SK-N-SH treated with all-trans-retinoic acid at 6 μM for 48 hours (cell line): Measurements from ENCODE around the gene RPS6KA2.

ENCODE experiments used
- ATAC-seq: fragments of 200-7000 bp; cut with Tn5 transposase; 3 replicates; pipeline ENCODE4 v1.9.1; 2020; ENCODE audit warnings: mild to moderate bottlenecking, moderate library complexity
- BACH2 ChIP-seq: fragments of 250-450 bp; sonication (Bioruptor Pico); IDR thresholded peaks from 2 replicates; pipeline ENCODE4 v1.9.0; 2021; ENCODE audit warnings: mild to moderate bottlenecking, borderline replicate concordance
- CSDC2 ChIP-seq: fragments of 250-450 bp; sonication (Bioruptor Pico); IDR thresholded peaks from 2 replicates; pipeline ENCODE4 v1.5.0; 2020; ENCODE audit warnings: mild to moderate bottlenecking, moderate library complexity
- CSRNP3 ChIP-seq: fragments of 250-450 bp; sonication (Bioruptor Pico); IDR thresholded peaks from 2 replicates; pipeline ENCODE4 v1.5.1; 2021; ENCODE audit warnings: mild to moderate bottlenecking, moderate library complexity
- GLIS3 ChIP-seq: fragments of 250-450 bp; sonication (Bioruptor Pico); IDR thresholded peaks from 2 replicates; pipeline ENCODE4 v1.5.0; 2020; ENCODE audit warnings: mild to moderate bottlenecking, moderate library complexity
- ISL1 ChIP-seq: fragments of 250-450 bp; sonication (Bioruptor Pico); IDR thresholded peaks from 2 replicates; pipeline ENCODE4 v2.1.2; 2022; ENCODE audit warnings: mild to moderate bottlenecking, moderate library complexity
- OSR1 ChIP-seq: fragments of 250-450 bp; sonication (Bioruptor Pico); IDR thresholded peaks from 2 replicates; pipeline ENCODE4 v1.8.0; 2022; ENCODE audit warnings: moderate library complexity, mild to moderate bottlenecking, inconsistent platforms
- PATZ1 ChIP-seq: fragments of 250-450 bp; sonication (Bioruptor Pico); IDR thresholded peaks from 2 replicates; pipeline ENCODE4 v1.8.0; 2020; ENCODE audit warnings: mild to moderate bottlenecking, moderate library complexity, borderline replicate concordance
- PPARA ChIP-seq: fragments of 250-450 bp; sonication (Bioruptor Pico); IDR thresholded peaks from 2 replicates; pipeline ENCODE4 v1.5.0; 2020; ENCODE audit warnings: mild to moderate bottlenecking, borderline replicate concordance
- RARB ChIP-seq: fragments of 250-450 bp; sonication (Bioruptor Pico); IDR thresholded peaks from 2 replicates; pipeline ENCODE4 v1.8.0; 2021; ENCODE audit warnings: mild to moderate bottlenecking, moderate library complexity
- SNAI2 ChIP-seq: fragments of 250-450 bp; sonication (Bioruptor Pico); IDR thresholded peaks from 2 replicates; pipeline ENCODE4 v1.5.0; 2020; ENCODE audit warnings: mild to moderate bottlenecking, moderate library complexity
- TCF4 ChIP-seq: fragments of 250-450 bp; sonication (Bioruptor Pico); IDR thresholded peaks from 2 replicates; pipeline ENCODE4 v1.8.0; 2021; ENCODE audit warnings: mild to moderate bottlenecking, moderate library complexity, borderline replicate concordance
- TOX ChIP-seq: fragments of 250-450 bp; sonication (Bioruptor Pico); IDR thresholded peaks from 2 replicates; pipeline ENCODE4 v1.8.0; 2021; ENCODE audit warnings: mild to moderate bottlenecking, moderate library complexity, borderline replicate concordance
- TSHZ2 ChIP-seq: fragments of 250-450 bp; sonication (Bioruptor Pico); IDR thresholded peaks from 2 replicates; pipeline ENCODE4 v1.5.0; 2020; ENCODE audit warnings: mild to moderate bottlenecking, moderate library complexity
- ZC3H10 ChIP-seq: fragments of 250-450 bp; sonication (Bioruptor Pico); IDR thresholded peaks from 2 replicates; pipeline ENCODE4 v1.5.1; 2021; ENCODE audit warnings: mild to moderate bottlenecking, moderate library complexity
- ZFP3 ChIP-seq: fragments of 250-450 bp; sonication (Bioruptor Pico); IDR thresholded peaks from 2 replicates; pipeline ENCODE4 v1.5.0; 2020; ENCODE audit warnings: mild to moderate bottlenecking, moderate library complexity
- ZFP30 ChIP-seq: fragments of 450-650 bp; formaldehyde crosslinking; IDR thresholded peaks from 2 replicates; pipeline ENCODE4 v1.5.0; 2022; ENCODE audit warnings: mild to moderate bottlenecking, moderate library complexity
- ZNF565 ChIP-seq: fragments of 450-650 bp; formaldehyde crosslinking; conservative IDR thresholded peaks from 2 replicates; pipeline ENCODE4 v1.5.0; 2020; ENCODE audit warnings: low read depth, mild to moderate bottlenecking, moderate library complexity
- ZNF70 ChIP-seq: fragments of 450-650 bp; formaldehyde crosslinking; IDR thresholded peaks from 2 replicates; pipeline ENCODE4 v1.5.0; 2020; ENCODE audit warnings: mild to moderate bottlenecking, moderate library complexity
- ZNF8 ChIP-seq: fragments of 450-650 bp; formaldehyde crosslinking; IDR thresholded peaks from 2 replicates; pipeline ENCODE4 v1.5.0; 2020; ENCODE audit warnings: mild to moderate bottlenecking, moderate library complexity
- TF ChIP-seq, protein P1 (sequence below): fragments of 250-450 bp; sonication (Bioruptor Pico); IDR thresholded peaks from 2 replicates; pipeline ENCODE4 v1.8.0; 2021; ENCODE audit warnings: low read depth, mild to moderate bottlenecking, moderate library complexity, borderline replicate concordance
- TF ChIP-seq, protein P2 (sequence below): fragments of 250-450 bp; sonication (Bioruptor Pico); IDR thresholded peaks from 2 replicates; pipeline ENCODE4 v1.5.1; 2020; ENCODE audit warnings: low read depth, mild to moderate bottlenecking, moderate library complexity

Gene RPS6KA2

GRCh38 chr6:166572370-166573261 is 54.4 kb downstream of the RPS6KA2 start:
- no peak for TF ChIP-seq ZC3H10 (CRISPR knock-in tag)
- TF ChIP-seq ZFP3 (CRISPR knock-in tag): no peak
- TF ChIP-seq BACH2 (CRISPR knock-in tag): no peak
- no peak for TF ChIP-seq ZNF70 (CRISPR knock-in tag)
- TF ChIP-seq TSHZ2 (CRISPR knock-in tag): no peak
- TF ChIP-seq SNAI2 (CRISPR knock-in tag): no peak
- no peak for TF ChIP-seq PPARA (CRISPR knock-in tag)
- peak; percentile 31 for ATAC-seq

- ATAC-seq: no peak
- TF ChIP-seq, protein P1, sequence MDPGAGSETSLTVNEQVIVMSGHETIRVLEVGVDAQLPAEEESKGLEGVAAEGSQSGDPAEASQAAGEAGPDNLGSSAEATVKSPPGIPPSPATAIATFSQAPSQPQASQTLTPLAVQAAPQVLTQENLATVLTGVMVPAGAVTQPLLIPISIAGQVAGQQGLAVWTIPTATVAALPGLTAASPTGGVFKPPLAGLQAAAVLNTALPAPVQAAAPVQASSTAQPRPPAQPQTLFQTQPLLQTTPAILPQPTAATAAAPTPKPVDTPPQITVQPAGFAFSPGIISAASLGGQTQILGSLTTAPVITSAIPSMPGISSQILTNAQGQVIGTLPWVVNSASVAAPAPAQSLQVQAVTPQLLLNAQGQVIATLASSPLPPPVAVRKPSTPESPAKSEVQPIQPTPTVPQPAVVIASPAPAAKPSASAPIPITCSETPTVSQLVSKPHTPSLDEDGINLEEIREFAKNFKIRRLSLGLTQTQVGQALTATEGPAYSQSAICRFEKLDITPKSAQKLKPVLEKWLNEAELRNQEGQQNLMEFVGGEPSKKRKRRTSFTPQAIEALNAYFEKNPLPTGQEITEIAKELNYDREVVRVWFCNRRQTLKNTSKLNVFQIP (CRISPR knock-in tag): no peak
- no peak for TF ChIP-seq PATZ1 (CRISPR knock-in tag)
- no peak for TF ChIP-seq ZNF565 (CRISPR knock-in tag)
- no peak for TF ChIP-seq ZNF70 (CRISPR knock-in tag)
- no peak for TF ChIP-seq RARB (CRISPR knock-in tag)
- no peak for TF ChIP-seq ZFP30
- no peak for TF ChIP-seq CSRNP3 (CRISPR knock-in tag)
- TF ChIP-seq SNAI2 (CRISPR knock-in tag): no peak
- TF ChIP-seq ISL1 (CRISPR knock-in tag): no peak
- no peak for TF ChIP-seq TOX (CRISPR knock-in tag)
- no peak for TF ChIP-seq PPARA (CRISPR knock-in tag)
- TF ChIP-seq OSR1 (CRISPR knock-in tag): no peak
- no peak for TF ChIP-seq TCF4 (CRISPR knock-in tag)
- TF ChIP-seq, protein P2, sequence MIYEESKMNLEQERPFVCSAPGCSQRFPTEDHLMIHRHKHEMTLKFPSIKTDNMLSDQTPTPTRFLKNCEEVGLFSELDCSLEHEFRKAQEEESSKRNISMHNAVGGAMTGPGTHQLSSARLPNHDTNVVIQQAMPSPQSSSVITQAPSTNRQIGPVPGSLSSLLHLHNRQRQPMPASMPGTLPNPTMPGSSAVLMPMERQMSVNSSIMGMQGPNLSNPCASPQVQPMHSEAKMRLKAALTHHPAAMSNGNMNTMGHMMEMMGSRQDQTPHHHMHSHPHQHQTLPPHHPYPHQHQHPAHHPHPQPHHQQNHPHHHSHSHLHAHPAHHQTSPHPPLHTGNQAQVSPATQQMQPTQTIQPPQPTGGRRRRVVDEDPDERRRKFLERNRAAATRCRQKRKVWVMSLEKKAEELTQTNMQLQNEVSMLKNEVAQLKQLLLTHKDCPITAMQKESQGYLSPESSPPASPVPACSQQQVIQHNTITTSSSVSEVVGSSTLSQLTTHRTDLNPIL: no peak
- no peak for TF ChIP-seq TSHZ2 (CRISPR knock-in tag)
- no peak for TF ChIP-seq CSDC2
- TF ChIP-seq GLIS3 (CRISPR knock-in tag): no peak
- no peak for TF ChIP-seq ZFP3 (CRISPR knock-in tag)
- no peak for TF ChIP-seq BACH2 (CRISPR knock-in tag)
- TF ChIP-seq ZNF8 (CRISPR knock-in tag): no peak
Measured at GRCh38 chr6:166570929-166571713, 55.9 kb downstream of the RPS6KA2 start.
